Ovary (tissue), 9 donors: ENCODE data around the gene WWOX. TPM values are rescaled to one million over a fixed set of nuclear protein-coding genes. Genes with fewer than 3 reads are reported as not detected.

Source experiments
- DNase-seq, 5 donors: peaks; one replicate each; pipeline ENCODE4 v3.0.0-alpha.2; 2019 to 2020
- H3K27ac ChIP-seq, 2 donors: fragments of 200-600 bp; one replicate each; pipeline versions ENCODE4 v1.5.1 to v1.8.0; 2019 to 2022
- H3K27me3 ChIP-seq: fragments of 200-600 bp; one replicate; pipeline ENCODE4 v1.8.0; 2022
- H3K36me3 ChIP-seq: fragments of 200-600 bp; sonication (generic); one replicate; pipeline ENCODE4 v1.5.1; 2019
- H3K4me1 ChIP-seq: one replicate; pipeline ENCODE4 v1.8.1; 2013; ENCODE audit warnings: mild to moderate bottlenecking, moderate library complexity; ENCODE audit not compliant: insufficient read depth
- H3K4me3 ChIP-seq: fragments of 200-600 bp; sonication (generic); one replicate; pipeline ENCODE4 v1.5.1; 2017
- H3K9me3 ChIP-seq, 2 donors: fragments of 200-600 bp in 1 of 2; sonication (generic) in 1 of 2; one replicate each; pipeline versions ENCODE4 v1.5.1 to v1.8.1; 2013 to 2019; ENCODE audit warnings: mild to moderate bottlenecking in 1 of 2, moderate library complexity in 1 of 2
- EP300 ChIP-seq: sonication (generic); formaldehyde crosslinking; IDR thresholded peaks from one replicate; pipeline ENCODE4 v1.6.1; 2017; ENCODE audit warnings: antibody characterized with exemption
- POLR2A ChIP-seq: fragments of 450-650 bp; IDR thresholded peaks from one replicate; pipeline ENCODE4 v1.6.1; 2017; ENCODE audit warnings: antibody characterized with exemption, mild to moderate bottlenecking, moderate library complexity
- WGBS, 3 donors: extraction: QIAGEN DNeasy Blood & Tissue Kit in 1 of 3; methylation state at CpG; one replicate each; pipeline versions ENCODE4 v1.1.5 to v1.1.7; 2013 to 2017; 5-methylcytosine and 5-hydroxymethylcytosine counted together
- intact Hi-C, 4 donors: fragments of 100-400 bp; cut with DNase I; formaldehyde crosslinking; loops; one replicate each; pipeline versions ENCODE4 v1.11.0 to v1.15.1; 2022 to 2023
- polyA plus RNA-seq, 2 donors: library from polyadenylated mRNA; stranded (reverse); fragments of 200-250 nt in 1 of 2; fragments of 350-450 nt in 1 of 2; fragmentation: Illumina TruSeq in 1 of 2; extraction: RNeasy Lipid Tissue Mini Kit (QIAGEN cat#74804) in 1 of 2; gene quantifications; one replicate each; pipeline ENCODE4 v1.2.3, GENCODE V29; 2013 to 2014
- total RNA-seq, 7 donors: library from RNA; depleted of rRNA in 2 of 7; stranded (reverse); fragments of >200 nt in 2 of 7; fragmentation: NEBNext Ultra II Directional in 3 of 7; extraction: Animal tissue kit (Norgen Biotek cat#: 25700) in 3 of 7; gene quantifications; one replicate each; pipeline versions ENCODE4 v1.1.0 to v1.2.4, GENCODE V29; 2016 to 2023
- TF ChIP-seq, protein P1 (sequence below), 3 donors: fragments of 450-650 bp in 2 of 3; fragments of 200-600 bp in 1 of 3; IDR thresholded peaks; one replicate each; pipeline versions ENCODE4 v1.5.1 to v1.8.0; 2016 to 2022; ENCODE audit warnings: antibody characterized with exemption in 3 of 3, mild to moderate bottlenecking in 1 of 3
- donor health status: DM: no; HTN: no; CAD: no; lungs with moderate emphysema.
- donor health status: DM: no; HTN: no; CAD: no.
- donor health status: Bipolar disorder and iron deficiency.
- donor health status: DM: yes; HTN: yes; CAD: no.
- donor health status: DM: no; HTN: no; CAD: no.
- donor health status: DM: yes; HTN: yes; CAD: no.

The WWOX gene
- total and polyA plus RNA-seq, 9 donors: 11.0 to 40.5 (median 25.2) TPM

DNA sequence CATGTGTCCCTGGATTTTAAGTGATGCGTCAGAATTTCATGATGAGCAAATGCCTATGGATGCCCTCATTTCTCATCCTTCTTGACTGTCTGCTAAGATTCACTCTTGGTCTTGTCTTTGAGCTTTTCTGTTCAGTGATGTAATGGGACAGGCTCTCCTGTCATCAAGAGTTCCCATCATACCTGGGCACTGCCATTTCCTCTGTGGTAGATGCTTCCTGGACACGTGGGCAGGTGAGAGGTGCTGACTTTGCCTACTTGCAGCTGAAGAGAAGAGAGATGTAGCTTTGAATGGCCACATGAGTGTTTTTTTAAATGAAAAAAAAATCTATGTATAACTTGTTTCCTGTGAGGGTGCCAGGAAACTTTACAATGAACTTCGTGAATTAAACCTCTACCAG is 943.4 kb downstream of the WWOX start:
- intact Hi-C loops: no loop called here

DNA sequence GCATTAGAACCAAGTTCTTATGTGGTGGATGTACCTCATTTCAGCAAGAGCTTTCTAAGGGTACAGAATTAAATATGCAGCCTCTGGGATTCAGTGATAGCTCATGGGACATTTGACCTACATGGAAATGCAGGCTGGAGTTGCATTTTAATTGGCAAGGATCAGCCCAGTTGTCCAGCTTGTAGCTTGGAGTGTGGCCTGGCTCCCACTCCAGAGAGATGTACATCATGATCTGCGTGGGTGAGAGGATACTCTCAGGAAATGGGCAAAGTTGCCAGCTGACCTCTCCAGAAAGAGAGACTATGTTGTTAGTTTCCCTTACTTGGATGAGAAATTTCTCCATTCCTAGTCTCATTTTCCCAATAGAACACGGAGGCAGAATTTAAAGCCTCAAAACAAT is 945.7 kb downstream of the WWOX start:
- no peak for DNase-seq
- H3K4me3 ChIP-seq: no peak overlapping the region
- H3K36me3 ChIP-seq: no peaks in the 10 kb centered on the region
- WGBS, 3 donors: 48 to 64% (median 60%) methylated on average over 2 of the region's 2 CpGs
- no peaks in the 10 kb centered on the region for H3K4me1 ChIP-seq
- no peak overlapping the region for H3K27ac ChIP-seq
- TF ChIP-seq POLR2A (no peak), EP300 (no peak)
- TF ChIP-seq, protein P1, sequence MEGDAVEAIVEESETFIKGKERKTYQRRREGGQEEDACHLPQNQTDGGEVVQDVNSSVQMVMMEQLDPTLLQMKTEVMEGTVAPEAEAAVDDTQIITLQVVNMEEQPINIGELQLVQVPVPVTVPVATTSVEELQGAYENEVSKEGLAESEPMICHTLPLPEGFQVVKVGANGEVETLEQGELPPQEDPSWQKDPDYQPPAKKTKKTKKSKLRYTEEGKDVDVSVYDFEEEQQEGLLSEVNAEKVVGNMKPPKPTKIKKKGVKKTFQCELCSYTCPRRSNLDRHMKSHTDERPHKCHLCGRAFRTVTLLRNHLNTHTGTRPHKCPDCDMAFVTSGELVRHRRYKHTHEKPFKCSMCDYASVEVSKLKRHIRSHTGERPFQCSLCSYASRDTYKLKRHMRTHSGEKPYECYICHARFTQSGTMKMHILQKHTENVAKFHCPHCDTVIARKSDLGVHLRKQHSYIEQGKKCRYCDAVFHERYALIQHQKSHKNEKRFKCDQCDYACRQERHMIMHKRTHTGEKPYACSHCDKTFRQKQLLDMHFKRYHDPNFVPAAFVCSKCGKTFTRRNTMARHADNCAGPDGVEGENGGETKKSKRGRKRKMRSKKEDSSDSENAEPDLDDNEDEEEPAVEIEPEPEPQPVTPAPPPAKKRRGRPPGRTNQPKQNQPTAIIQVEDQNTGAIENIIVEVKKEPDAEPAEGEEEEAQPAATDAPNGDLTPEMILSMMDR (IDR thresholded peaks at IDR 0.05): no peak
- intact Hi-C loops: no loop called here
- no peaks in the 10 kb centered on the region for H3K9me3 ChIP-seq
- H3K27me3 ChIP-seq: no peaks in the 10 kb centered on the region

More for the DNA sequence above, 943.4 kb downstream of the WWOX start:
- H3K9me3 ChIP-seq: no peaks in the 10 kb centered on the region
- DNase-seq: no peak
- WGBS, 3 donors: 65 to 69% (median 66%) methylated on average over 3 of the region's 3 CpGs
- TF ChIP-seq EP300: no peak
- TF ChIP-seq, protein P1 (IDR thresholded peaks at IDR 0.05): no peak
- no peak for TF ChIP-seq POLR2A
- no peak overlapping the region for H3K4me3 ChIP-seq
- no peaks in the 10 kb centered on the region for H3K27me3 ChIP-seq
- no peaks in the 10 kb centered on the region for H3K36me3 ChIP-seq
- no peak overlapping the region for H3K27ac ChIP-seq
- no peaks in the 10 kb centered on the region for H3K4me1 ChIP-seq

DNA sequence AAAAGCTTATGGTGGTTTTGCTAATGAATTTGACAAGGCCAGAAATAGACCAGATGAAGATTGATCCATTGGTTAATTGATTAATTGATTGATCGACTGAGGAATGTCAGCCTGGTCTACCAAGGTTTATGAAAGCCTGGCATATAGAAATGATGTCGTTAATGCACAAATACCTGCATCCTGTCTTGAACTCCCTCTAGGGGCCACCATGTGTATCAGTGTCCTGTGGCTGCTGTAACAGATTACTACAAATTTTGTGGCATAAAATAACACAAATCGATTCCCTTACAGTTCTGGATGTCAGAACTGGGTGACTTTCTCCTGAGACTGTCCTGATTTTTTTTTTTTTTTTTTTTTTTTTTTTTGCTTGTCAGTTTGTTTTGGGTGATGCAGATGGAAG is 947.9 kb downstream of the WWOX start:
- no peak overlapping the region for H3K4me3 ChIP-seq
- no peaks in the 10 kb centered on the region for H3K4me1 ChIP-seq
- intact Hi-C loops: no loop called here
- H3K9me3 ChIP-seq: no peaks in the 10 kb centered on the region
- H3K27ac ChIP-seq: no peak overlapping the region
- H3K36me3 ChIP-seq: no peaks in the 10 kb centered on the region
- TF ChIP-seq EP300 (no peak), POLR2A (no peak)
- TF ChIP-seq, protein P1 (IDR thresholded peaks at IDR 0.05): no peak
- 80 to 85% (median 81%) methylated on average over 3 of the region's 3 CpGs for WGBS, 3 donors
- no peak for DNase-seq
- no peaks in the 10 kb centered on the region for H3K27me3 ChIP-seq

DNA sequence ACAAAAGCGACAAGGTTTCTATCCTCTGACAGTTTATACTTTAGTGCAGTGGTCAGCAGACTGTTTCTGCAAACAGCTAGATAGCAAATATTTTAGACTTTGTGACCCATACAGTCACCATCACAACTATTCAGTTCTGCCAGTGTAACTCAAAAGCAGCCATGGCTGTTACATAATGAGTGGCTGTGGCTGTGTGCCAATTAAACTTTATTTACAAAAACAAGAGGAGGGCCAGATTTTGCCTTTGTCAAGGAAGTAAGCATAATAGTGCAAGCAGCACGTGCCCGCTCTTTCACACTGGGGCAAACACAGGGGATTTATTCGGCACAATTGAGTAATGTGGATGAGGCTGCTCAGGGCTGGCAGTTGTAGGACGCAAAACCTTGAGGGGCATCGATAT is 949.6 kb downstream of the WWOX start:
- intact Hi-C loops: no loop called here
- no peak for DNase-seq
- WGBS, 3 donors: 94 to 98% (median 95%) methylated on average over 6 of the region's 6 CpGs

More for the DNA sequence above, 949.6 kb downstream of the WWOX start:
- Histone ChIP-seq H3K9me3 (no peaks in the 10 kb centered on the region), H3K4me3 (no peak overlapping the region), H3K4me1 (no peaks in the 10 kb centered on the region), H3K27me3 (no peaks in the 10 kb centered on the region), H3K36me3 (no peaks in the 10 kb centered on the region), H3K27ac (no peak overlapping the region)
- TF ChIP-seq, protein P1 (IDR thresholded peaks at IDR 0.05): no peak
- TF ChIP-seq POLR2A: no peak
- TF ChIP-seq EP300: no peak
